GM08714 (cell line): ENCODE results near the gene FSTL3.

Experiments
- H3K4me3 ChIP-seq: fragments of 200-500 bp; sonication (Bioruptor generic); 2 replicates; pipeline ENCODE4 v1.5.1; 2014; ENCODE audit warnings: mild to moderate bottlenecking, low read length, inconsistent platforms
- ZNF274 ChIP-seq: IDR thresholded peaks from 2 replicates; pipeline ENCODE4 v1.6.1; 2012; ENCODE audit warnings: mild to moderate bottlenecking, low read depth, low read length

FSTL3 gene

DNA sequence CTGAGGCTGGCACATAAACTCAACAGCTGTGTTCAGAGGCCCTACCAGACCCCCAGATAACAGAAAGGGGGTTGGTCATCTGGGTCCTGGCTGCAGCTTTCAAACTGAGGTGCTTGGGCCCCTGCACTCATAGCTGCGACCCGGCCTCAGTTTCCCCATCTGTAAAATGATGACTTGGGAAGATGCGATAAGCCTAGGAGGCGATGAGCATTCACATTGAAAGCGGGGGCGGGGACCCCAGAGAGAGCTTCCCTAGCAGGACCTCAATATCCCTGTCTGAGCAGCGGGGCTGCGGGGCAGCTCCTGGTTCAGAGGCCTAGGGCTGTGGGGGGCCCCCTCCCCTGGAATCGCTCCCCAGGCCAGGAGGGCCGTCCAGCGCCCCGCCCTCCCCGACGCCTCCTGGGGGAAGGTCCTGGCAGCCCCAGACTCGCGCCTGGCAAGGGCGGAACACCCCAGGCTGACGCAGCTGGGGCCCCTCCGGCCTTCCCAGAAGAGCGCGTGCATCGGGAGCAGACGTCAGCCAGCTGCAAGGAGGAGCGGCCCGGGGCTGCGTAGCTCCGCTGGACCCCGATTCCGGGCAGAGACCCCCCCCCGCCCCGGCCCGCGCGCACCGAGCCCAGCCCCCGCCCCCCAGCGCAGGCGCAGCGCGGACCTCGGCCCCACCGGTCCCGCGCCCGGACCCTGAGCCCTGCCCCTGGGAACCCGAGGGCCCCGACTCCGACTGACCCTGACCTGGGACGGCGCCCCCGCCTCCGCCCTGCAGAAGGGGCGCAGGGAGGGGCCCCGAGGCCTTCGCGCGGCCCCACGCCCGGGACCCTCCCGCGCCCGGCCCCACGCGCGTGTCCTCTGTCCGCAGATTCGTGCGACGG lies 3.5 kb downstream of the FSTL3 start:
- no peak for TF ChIP-seq ZNF274
- peak overlapping the region; percentile 87 for H3K4me3 ChIP-seq

DNA sequence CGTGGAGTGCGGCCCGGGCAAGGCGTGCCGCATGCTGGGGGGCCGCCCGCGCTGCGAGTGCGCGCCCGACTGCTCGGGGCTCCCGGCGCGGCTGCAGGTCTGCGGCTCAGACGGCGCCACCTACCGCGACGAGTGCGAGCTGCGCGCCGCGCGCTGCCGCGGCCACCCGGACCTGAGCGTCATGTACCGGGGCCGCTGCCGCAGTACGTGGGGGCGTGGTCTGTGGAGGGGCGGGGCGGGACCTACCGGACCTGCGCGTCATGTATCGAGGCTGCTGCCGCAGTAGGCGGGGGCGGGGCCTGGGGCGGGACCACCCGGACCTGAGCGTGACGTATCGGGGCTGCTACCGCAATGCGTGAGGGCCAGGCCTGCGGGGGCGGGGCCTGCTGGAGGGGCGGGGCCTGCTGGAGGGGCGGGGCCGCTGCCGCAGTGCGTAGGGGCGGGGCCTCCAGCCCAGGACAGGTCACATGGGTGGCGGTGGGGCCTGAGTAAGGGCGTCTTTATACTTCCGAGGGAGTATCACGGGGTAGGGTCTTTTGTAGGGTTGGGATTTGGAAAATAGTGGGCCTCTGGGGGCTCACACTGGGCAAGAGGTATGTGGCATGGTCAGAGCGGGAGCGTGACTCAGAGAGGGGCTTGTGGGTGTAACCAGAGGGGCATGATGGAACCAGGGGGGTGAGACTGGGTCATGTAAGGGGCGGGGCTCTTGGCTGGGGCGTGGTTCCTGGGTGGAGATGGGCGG lies 4.3 kb downstream of the FSTL3 start:
- H3K4me3 ChIP-seq: peak overlapping the region; percentile 87
- no peak for TF ChIP-seq ZNF274

DNA sequence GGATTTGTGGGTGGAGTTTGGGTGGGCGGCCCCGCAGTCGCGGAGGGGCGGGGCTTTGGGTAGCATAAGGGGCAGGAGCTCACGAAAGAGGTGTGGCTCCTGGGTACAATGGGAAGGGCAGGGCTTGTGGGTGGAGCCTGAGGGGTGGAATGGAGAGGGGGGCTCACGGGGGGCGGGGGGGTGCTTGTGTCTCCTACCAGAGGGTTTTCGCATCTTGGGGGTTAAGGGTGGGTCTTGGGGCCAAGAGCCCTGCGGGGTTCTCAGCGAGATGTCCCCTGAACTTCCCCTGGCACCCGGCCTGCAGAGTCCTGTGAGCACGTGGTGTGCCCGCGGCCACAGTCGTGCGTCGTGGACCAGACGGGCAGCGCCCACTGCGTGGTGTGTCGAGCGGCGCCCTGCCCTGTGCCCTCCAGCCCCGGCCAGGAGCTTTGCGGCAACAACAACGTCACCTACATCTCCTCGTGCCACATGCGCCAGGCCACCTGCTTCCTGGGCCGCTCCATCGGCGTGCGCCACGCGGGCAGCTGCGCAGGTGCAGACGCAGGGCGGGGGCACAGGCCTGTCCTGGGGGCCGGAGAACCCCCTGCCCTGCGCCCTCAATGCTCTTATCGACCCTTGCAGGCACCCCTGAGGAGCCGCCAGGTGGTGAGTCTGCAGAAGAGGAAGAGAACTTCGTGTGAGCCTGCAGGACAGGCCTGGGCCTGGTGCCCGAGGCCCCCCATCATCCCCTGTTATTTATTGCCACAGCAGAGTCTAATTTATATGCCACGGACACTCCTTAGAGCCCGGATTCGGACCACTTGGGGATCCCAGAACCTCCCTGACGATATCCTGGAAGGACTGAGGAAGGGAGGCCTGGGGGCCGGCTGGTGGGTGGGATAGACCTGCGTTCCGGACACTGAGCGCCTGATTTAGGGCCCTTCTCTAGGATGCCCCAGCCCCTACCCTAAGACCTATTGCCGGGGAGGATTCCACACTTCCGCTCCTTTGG lies 5.1 kb downstream of the FSTL3 start:
- TF ChIP-seq ZNF274: no peak
- H3K4me3 ChIP-seq: no peak overlapping the region; the same call in 1 of the 2 replicates

DNA sequence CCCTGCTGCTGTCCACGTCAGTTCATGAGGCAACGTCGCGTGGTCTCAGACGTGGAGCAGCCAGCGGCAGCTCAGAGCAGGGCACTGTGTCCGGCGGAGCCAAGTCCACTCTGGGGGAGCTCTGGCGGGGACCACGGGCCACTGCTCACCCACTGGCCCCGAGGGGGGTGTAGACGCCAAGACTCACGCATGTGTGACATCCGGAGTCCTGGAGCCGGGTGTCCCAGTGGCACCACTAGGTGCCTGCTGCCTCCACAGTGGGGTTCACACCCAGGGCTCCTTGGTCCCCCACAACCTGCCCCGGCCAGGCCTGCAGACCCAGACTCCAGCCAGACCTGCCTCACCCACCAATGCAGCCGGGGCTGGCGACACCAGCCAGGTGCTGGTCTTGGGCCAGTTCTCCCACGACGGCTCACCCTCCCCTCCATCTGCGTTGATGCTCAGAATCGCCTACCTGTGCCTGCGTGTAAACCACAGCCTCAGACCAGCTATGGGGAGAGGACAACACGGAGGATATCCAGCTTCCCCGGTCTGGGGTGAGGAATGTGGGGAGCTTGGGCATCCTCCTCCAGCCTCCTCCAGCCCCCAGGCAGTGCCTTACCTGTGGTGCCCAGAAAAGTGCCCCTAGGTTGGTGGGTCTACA lies 6.6 kb downstream of the FSTL3 start:
- no peak for TF ChIP-seq ZNF274
- no peak overlapping the region for H3K4me3 ChIP-seq

DNA sequence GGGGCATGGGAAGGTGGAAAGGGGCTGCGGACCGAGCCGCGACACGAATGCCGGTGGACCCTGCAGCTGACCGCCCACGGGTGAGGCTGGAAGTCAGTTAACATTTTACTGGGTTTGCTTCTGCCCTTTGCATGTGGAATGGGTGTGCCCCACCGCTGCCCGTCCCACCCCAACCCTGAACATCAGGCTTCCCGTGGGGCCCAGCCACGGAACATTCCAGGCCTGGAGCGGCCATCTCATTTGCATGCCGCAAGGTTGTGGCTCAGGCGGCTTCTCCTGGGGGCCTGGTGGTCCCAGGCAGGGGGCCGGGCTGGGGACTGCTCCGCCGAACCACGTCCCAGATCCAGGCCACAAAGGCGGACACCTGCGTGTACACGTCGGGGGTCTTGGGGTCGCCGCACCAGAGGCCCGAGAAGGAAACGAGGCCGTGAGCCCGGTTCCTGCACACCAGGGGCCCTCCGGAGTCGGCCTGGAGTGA lies 9.3 kb downstream of the FSTL3 start:
- TF ChIP-seq ZNF274: no peak
- H3K4me3 ChIP-seq: no peak overlapping the region

DNA sequence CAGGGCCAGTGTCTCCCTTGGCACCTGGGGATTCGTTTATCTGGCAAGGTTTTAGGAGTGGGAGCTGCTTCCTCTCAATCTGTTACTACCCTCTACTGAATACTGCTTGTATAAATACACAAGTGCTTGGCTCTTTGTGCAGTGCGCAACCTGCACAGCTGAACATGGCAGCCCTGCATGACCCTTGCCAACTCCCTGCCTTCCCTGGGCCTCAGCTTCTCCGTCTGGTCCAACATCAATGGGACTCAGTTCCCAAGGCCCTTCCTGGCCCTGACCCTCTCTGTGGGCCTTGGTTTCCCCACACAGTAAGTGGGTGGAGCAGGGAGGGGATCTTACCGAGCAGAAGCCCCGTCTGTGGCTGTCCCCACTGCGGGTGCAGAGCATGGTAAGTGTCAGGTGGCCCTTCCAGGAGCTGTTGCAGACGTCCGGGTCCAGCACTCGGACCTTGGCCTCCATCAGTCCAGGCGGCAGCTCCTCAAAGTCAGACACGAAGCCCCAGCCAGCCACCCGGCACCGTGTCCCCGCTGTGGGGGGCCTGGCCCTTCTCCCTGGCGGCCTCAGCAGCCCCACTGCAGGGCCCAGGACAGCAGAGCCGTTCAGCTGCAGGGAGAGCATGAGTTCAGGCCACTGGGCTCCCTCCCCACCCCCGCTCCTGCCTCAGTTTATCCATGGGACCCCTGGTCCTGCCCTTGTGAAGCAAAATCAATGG lies 10.6 kb downstream of the FSTL3 start:
- no peak overlapping the region for H3K4me3 ChIP-seq
- no peak for TF ChIP-seq ZNF274

DNA sequence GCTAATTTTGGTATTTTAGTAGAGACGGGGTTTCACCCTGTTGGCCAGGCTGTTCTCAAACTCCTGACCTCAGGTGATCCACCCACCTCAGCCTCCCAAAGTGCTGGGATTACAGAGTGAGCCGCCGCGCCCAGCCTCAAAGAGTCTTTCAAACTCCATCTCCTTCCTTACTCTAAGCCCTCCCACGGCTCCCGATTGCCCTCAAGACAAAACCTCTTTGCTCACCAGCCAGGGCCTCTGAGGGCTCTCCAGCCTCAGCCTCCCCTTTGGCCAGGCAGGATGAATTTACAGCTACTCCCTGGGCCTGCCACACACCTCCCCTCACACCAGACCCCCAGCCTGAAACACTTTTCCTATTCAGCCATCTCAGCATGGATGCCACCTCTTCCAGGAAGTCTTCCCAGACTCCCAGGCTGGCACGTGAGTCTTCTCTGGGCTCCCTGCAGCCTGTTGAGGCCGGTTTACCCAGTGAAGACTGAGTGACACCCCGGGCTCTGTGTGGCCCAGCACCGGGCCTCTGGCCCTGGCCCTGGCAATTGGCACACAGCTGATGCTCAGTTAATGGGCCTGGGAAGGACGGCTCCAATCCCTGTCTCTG lies 11.5 kb downstream of the FSTL3 start:
- TF ChIP-seq ZNF274: no peak
- no peak overlapping the region for H3K4me3 ChIP-seq

DNA sequence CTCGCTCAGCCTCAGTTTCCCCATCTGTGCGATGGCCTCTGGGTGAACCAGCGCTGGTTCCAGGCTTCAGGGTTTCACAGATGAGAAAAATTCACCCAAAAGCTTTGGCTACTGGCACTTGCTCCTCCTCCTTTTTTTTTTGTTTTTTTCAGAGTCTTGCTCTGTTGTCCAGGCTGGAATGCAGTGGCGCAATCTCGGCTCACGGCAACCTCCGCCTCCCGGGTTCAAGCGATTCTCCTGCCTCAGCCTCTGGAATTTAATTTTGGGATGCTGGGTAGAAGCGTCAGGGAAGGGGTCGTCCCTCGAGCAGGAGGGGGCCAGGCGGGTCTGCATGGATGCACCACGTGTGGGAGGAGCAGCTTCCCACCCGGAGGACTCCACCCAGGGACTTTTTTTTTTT lies 12.0 kb downstream of the FSTL3 start:
- no peak overlapping the region for H3K4me3 ChIP-seq
- no peak for TF ChIP-seq ZNF274

DNA sequence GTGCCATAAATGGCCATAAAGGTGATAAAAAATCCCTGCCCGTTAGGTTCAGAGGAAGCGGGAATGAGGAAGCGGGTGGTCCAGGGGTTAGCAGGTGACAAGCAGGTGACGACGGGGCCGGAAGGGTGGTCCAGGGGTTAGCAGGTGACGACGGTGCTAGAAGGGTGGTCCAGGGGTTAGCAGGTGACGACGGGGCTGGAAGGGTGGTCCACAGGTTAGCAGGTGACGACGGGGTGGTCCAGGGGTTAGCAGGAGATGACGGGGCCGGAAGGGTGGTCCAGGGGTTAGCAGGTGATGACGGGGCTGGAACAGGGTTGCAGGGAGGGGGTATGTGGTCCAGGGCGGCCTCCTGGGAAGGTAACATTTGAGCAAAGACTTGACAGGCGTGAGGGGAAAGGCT lies 12.8 kb downstream of the FSTL3 start:
- no peak for TF ChIP-seq ZNF274
- H3K4me3 ChIP-seq: no peak overlapping the region

DNA sequence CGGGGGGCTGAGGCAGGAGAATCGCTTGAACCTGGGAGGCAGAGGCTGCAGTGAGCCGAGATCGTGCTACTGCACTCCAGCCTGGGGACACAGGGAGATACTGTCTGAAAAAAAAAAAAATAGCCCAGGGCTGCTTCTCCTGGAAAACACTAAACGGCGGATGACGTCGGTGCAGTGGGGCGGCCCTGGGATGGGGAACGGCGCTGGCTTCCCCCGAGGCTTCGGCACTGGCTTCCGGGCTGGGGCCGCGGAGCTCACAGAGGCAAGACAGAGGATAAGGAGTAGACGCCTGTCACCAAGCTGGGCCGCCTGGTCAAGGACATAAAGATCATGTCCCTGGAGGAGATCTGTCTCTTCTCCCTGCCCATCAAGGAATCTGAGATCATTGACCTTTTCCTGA lies 14.0 kb downstream of the FSTL3 start:
- H3K4me3 ChIP-seq: no peak overlapping the region
- TF ChIP-seq ZNF274: no peak

DNA sequence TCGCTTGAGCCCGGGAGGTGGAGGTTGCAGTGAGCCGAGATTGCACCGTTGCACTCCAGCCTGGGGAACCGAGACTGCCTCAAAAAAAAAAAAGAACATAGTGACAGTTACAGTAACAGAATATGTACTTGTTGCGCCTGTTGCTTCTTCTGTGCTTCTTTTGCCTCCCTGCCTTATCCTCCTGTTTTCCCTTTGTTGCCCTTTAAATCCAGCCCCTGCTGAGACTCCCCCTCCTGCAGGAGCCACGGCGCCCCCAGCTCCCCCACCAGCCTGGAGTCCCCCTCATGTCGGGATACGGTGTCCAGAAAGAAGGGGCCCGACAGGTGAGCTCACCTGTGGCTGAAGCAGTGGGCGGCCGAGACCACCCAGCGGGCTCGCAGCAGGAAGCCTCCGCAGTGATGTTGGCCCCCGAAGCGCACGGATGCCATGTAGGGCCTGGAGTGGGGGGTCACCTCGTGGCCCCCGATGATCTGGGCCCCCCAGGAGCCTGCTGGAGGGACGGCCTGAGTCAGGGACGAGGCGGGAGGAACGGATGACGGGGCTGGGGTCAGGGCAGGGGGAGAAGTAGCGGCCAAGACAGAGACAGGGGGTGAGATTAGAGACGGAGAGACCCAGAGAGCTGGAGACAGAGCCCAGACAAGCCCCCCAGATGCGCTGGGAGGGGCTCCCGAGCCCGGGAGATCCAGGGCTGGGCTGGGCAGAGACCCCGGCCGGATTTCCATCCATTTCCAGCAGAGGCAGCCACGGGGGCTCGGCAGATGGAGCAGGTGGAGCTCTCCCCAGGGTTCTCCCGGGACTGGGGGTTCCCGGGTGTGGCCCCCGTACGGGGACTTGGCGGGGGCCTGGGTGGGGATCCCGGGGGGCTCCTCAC lies 18.5 kb downstream of the FSTL3 start:
- TF ChIP-seq ZNF274: no peak
- no peak overlapping the region for H3K4me3 ChIP-seq
